NCI-H345 treated with DMSO at 0.1 percent for 48 hours (cell line): Measurements from ENCODE around the gene VASN.

Source experiments
- DNase-seq: peaks from one replicate; lab custom pipeline; 2025; ENCODE audit not compliant: unreplicated experiment; lab: John Stamatoyannopoulos, UW

VASN gene

DNA sequence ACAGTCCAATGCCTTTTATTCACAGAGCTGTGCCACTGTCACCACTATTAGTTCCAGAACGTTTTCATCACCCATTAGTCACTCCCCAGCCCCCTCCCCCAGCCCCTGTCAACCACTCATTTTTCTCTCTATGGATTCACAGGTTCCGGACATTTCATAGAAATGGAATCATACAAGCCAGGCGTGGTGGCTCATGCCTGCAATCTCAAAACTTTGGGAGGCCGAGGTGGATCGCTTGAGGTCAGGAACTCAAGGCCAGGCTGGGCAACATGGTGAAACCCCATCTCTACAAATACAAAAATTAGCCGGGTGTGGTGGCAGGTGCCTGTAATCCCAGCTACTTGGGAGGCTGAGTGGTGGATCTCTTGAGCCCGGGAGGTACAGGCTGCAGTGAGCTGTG lies 19.8 kb upstream of the VASN start:
- no peak for DNase-seq

DNA sequence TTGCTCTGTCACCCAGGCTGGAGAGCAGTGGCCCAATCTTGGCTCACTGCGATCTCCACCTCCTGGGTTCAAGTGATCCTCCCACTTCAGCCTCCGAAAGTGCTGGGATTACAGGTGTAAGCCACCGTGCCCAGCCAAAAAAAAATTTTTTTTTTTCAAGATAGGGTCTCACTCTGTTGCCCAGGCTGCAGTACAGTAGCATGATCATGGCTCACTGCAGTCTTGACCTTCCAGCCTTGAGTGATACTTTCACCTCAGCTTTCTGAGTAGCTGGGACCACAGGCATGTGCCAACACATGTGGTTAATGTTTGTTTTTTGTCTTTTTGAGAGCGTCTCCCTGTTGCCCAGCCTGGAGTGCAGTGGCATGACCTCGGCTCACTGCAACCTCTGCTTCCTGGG lies 18.8 kb upstream of the VASN start:
- no peak for DNase-seq

DNA sequence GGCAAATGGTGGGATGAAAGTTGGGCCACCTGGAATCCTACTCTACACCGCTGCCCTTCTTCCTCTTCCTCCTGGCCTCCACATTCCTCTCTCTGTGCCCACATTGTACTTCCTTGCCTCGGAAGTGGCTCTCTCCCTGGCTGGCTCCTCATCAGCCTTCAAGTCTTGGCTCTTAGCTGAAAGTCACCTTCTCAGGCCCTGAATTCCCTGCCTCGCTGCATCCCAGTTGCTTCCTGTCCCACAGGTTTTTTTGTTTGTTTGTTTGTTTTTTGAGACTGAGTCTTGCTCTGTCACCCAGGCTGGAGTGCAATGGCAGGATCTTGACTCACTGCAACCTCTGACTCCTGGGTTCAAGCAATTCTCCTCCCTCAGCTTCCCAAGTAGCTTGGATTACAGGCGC lies 18.0 kb upstream of the VASN start:
- DNase-seq = peak; percentile 15

DNA sequence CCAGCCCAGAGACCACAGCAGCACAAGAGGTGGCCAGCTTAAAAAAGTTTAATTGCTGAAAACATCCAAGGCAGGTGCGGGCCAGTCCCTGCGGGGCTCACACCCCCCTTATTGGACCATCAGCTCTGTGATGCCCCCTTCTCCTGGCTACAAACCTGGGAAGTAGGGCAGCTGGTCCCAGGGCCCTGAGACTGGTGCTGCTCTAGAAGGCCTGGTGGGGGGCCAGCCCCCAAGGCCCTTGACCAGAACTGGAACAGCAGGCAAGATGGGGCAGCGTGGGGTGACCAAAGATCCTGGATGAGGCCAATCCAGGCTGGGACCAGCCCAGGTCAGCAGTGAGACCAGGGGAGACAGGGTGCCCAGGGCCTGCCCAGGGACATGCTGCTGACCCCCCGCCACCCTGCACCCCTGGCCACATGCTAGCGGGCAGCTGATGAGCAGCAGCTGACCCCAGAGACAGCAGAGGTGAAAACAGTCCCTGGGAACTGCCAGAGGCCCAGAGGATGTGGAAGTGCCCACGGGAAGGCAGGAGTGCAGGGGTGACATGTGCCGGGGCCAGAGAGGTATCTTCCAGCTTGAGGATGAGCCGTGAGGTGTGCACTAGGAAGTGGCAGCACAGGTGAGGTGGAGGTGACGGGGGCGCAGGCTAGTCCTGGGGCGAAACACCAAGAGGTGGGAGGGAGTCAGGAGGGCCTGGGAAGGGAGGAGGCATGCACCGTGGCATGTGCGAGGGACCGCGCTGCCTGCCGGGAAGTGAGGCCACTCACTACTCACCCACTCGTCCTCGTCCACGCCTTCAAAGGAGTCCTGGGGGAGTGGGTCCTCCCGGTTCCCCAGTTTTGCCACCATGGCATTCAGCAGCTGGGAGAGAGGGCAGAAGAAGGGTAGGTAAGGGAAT lies 16.9 kb upstream of the VASN start:
- no peak for DNase-seq

DNA sequence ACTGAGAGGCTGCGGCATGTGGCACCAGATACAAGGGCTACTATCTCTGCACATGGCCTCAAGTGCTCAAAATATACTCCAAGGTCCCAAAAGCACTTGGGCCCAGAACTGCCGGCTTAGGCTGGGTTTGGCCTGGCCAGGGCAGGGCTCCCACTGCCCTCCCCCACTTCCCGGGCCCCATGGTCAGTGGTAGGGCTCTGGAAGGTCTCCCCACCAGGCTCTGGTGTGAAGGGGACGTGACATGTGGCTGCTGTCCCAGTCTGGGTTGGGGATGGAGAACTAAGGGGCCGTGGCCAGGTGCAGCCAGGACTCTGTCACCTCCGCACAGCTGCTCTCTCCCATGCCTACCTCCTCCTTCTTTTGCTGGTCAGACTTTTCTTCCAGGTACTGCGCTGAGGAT lies 14.8 kb upstream of the VASN start:
- no peak for DNase-seq

DNA sequence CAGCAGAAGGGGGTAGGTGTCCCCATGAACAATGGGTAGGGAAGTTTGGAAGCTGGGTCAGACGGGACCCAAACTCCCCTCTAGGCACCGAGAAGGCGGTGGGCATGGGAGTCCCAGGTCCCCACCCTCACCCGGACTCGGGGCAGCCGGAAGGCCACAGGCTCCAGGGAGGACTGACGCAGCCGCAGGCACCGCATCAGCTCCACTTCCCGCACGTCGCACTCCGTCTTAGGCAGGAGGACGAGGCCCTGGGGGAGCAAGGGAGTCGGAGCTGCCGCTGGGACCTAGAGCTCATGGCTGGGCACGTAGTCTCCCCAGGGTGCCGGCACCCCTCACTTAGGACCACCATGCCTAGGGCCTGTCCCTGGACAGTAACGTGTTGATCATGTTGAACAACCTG lies 13.4 kb upstream of the VASN start:
- no peak for DNase-seq

DNA sequence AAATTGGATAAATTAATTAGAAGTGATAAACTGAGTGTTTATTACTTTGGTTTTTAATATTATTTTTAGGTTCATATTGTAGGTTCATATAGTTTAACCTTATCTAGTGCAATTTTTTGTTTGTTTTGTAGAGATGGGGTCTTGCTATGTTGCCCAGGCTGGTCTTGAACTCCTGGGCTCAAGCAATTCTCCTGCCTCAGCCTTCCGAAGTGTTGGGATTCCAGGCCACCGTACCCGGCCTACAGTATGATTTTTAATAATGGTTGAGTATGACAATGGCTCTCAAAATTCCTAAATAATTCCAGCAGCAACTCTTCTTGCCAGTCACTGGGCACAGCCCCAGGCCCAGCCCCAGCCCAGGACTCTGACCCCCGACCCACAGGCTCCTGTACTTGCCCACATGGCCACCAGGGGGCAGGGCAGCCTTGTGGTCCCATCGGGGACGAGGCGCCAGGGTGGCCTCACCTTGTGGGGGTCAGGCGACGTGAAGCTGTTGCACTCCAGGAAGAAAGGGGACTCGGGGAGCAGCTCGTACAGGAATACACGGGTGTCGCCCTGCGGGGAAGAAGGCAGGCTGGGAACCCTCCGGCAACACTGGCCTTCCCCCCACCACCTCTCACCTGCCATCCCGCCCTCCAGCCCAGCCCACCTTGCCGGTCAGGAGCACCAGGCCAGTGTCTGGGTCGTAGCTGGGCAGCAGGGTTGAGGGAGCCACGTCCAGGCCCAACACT lies 12.7 kb upstream of the VASN start:
- DNase-seq = no peak

DNA sequence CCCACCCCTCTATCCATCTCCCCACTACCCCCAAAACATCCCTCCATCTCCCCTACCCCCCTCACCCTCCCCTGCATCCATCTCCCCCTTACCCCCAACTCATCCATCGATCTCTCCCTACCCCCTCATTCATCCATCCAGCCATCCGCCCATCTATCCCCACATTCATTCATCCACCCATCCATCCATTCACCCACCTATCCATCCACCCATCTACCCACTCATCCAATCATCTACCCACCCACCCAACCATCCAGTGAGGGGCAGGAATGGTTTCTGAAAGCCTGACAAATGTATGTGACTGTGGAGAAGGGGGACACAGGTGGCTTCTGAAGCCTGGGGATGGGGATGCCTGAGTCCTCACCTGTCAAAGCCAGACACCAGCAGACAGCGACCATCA lies 11.7 kb upstream of the VASN start:
- DNase-seq = no peak

GRCh38 chr16:4360538-4361021 lies 11.1 kb upstream of the VASN start:
- no peak for DNase-seq

DNA sequence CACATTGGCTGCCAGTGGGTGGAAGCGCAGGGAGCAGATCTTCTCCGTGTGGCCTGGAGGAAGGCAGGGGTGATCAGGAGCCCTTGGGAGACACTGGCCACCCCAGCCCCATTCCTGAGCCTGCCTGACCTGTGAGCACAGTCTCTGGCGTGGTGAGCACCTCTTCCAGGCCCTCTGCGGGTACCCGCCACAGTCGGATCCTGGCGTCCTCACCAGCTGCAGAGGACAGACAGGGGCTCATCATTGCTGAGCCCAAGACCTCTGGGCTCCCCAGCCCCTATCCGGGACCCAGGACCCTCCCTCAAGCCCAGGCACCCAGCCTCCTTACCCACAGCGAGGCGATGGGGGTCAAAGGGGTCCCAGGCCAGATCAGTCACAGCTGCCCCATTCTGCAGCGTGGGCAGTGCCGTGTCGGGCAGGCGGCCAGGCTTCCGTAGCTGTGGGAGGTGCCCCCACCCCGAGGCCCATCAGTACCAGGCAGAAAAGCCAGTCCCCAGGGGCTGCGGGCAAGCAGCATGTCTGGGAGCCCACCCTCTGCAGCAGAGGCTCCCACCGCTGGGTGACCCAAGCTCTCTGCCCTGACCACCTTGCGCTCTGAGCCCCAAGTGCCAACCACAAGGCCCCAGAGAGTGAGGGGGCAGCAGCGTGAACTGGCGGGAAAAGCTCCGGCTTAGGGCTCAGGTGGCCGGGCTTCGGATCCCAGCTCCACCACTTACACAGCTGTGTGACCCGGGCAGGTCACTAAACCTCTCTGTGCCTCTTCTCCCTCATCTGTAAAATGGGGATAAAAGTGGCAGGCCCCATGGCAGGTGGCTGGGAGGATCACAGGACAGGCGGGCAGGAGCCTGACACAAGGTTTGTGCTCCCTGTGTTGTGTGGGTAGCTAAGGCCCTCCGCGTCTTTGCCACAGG lies 10.4 kb upstream of the VASN start:
- no peak for DNase-seq

GRCh38 chr16:4361944-4362311 lies 9.7 kb upstream of the VASN start:
- DNase-seq = no peak

GRCh38 chr16:4362476-4363135 lies 9.0 kb upstream of the VASN start:
- DNase-seq = no peak

DNA sequence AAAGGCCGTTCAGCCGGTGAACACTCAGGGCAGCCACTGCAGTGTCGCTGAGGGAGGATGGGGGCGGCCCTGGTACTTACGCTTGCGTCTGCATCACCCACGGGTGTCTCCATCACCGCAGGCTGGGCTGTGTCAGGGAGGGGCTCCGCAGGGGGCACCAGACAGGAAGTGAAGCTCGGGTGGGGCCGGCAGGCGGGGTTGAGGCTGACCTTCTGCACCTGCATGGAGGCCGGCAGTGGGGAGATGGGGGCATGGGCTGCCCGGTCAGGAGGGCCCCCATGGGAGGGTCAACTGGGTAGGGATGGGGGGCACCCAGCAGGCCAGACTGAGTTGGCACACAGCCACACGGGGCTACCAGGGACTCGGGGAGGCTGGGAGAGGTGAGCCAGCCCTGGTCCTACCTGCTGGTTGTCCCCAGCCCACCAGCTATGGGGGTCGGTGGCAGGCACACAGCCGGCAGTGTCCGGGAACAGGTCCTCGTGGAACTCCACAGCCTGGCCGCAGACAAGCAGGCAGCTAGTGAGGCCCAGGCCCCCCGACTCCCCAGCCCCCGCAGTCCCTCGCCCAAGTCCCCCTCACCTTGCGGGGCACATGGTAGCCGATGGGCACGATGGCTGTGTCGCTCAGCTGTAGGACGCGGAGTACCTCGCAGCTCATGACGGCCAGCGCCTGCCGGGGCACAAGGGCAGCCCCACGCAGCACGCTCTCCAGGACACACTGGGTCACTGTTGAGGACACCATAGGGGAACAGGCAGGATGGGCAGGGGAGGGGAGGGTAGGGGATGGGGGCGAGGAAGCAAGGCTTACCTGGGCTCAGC lies 7.2 kb upstream of the VASN start:
- no peak for DNase-seq

DNA sequence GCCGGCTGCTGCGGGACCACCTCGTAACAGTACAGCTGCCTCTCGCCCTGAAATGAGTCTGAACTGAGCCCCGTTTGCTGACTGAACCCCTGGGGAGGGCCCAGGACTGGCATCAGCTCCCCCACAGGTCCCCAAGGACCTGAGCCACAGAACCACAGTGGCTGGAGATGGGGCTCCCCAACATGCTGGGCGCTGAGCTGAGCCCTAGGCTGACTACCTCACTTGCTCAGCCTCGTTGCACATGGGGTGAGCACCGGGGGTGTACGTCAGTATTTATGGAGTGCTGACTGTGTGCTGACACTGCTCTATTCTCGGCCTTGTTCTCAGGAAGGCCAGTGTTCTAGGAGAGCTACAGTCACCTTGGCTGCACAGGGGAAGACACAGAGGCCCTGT lies 6.6 kb upstream of the VASN start:
- no peak for DNase-seq

DNA sequence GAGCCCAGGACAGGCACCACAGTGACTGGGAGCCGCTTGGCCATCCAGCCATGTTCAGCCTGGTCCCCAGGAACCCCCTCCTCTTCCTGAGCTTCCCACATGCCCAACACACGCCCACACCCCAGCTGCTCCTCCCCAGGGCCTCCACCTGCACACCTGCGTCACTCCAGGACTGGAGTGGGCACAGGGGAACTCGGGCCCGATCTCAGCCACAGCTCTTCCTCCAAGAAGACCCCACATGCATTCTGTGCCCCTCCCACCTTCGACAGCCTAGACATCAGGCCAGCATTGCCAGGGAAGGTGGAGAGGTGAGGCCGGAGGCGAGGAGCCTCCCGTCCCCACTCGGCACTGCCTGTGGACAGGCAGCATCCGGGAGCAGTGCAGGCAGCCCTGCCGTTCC lies 6.0 kb upstream of the VASN start:
- DNase-seq = no peak

GRCh38 chr16:4366016-4366415 lies 5.6 kb upstream of the VASN start:
- no peak for DNase-seq

GRCh38 chr16:4367393-4367856 lies 4.2 kb upstream of the VASN start:
- no peak for DNase-seq

DNA sequence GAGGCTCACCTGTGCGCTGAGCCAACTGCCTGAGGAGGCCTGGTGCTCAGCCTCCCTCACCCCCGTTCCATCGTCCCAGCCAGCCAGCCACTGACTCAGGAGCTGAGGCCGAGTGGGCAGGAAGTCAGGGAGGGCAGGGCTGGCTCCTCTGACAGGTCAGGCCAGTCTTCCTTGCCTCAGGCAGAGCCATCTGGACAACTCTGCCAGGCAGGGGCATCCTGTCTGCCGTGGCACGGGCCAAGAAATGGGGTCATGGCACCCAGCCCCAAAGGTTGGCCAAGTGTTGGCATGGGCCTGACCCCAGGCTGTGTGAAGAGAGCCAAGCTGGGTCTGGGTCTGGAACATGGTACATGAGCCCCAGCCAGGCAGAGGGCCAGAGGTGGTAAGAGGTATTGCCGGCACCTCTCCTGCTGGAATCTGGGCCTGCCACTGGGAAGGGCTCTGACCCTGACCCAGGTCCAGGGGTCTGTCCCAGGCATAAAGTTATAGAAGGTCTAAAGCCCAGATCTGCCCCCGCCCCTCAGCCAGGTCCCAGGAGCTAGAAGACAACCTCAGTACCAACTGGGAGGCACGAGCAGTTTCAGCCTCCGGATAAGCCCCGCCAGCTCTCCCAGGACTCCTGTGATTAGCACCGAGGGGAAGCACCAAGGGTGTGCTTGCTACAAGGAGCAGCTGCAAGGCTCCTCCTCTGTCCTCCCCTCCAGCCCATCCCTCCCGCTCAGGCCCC lies 2.5 kb upstream of the VASN start:
- DNase-seq = no peak

DNA sequence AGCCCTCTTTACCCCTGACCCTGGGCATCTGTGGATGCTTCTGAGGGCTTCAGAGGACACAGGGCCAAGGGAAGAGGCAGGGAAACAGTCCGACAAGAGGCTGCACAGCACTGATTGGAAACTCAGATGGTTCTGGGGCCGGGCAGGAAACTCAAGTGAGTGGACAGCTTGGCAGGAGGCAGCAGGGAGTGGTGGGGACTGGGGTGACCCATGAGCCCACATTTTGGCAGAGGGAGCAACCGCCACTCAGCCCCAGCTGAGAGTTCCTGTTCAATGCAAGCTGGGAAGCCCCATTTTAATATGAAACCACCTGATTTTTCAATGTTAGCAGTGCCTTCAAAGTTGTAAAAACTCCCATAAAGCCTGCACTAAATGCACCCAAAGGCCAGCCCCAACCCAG lies 1.5 kb upstream of the VASN start:
- no peak for DNase-seq
